Gastroesophageal sphincter (tissue), 4 donors: ENCODE results near the gene SRP68. TPM values are rescaled to one million over a fixed set of nuclear protein-coding genes. Genes with fewer than 3 reads are reported as not detected.

Experiments used
- ATAC-seq: fragments of 150-250 bp; one replicate; pipeline ENCODE4 v1.9.1; 2016; ENCODE audit warnings: mild to moderate bottlenecking, moderate library complexity
- H3K27ac ChIP-seq, 4 donors: fragments of 200-600 bp; sonication (generic) in 3 of 4; 1 replicate in 3 of 4; 2 replicates in 1 of 4; pipeline ENCODE4 v1.5.1; 2016 to 2019
- H3K27me3 ChIP-seq: fragments of 200-600 bp; sonication (generic); one replicate; pipeline ENCODE4 v1.5.1; 2019
- H3K36me3 ChIP-seq, 2 donors: fragments of 200-600 bp; sonication (generic); one replicate each; pipeline ENCODE4 v1.5.1; 2019; ENCODE audit warnings: control low read depth in 1 of 2
- H3K4me1 ChIP-seq, 3 donors: fragments of 200-600 bp; sonication (generic); 1 replicate in 2 of 3; 2 replicates in 1 of 3; pipeline ENCODE4 v1.5.1; 2016 to 2019; ENCODE audit warnings: control low read depth in 2 of 3
- H3K4me3 ChIP-seq, 2 donors: fragments of 200-600 bp; sonication (generic); one replicate each; pipeline ENCODE4 v1.5.1; 2019; ENCODE audit warnings: mild to moderate bottlenecking in 1 of 2, moderate library complexity in 1 of 2
- H3K9me3 ChIP-seq, 3 donors: fragments of 200-600 bp; sonication (generic); one replicate each; pipeline ENCODE4 v1.5.1; 2017 to 2019; ENCODE audit warnings: control low read depth in 2 of 3
- CTCF ChIP-seq, 4 experiments: fragments of 200-600 bp in 2 of 4; fragments of 450-650 bp in 2 of 4; sonication (generic) in 1 of 4; IDR thresholded peaks; one replicate each; pipeline ENCODE4 v1.5.1; 2017 to 2019; ENCODE audit warnings: antibody characterized with exemption in 4 of 4, mild to moderate bottlenecking in 2 of 4, moderate library complexity in 2 of 4
- EP300 ChIP-seq: sonication (generic); formaldehyde crosslinking; IDR thresholded peaks from one replicate; pipeline ENCODE4 v1.6.1; 2017; ENCODE audit warnings: antibody characterized with exemption, mild to moderate bottlenecking
- POLR2A ChIP-seq, 2 donors: fragments of 450-650 bp; IDR thresholded peaks; one replicate each; pipeline ENCODE4 v1.6.1; 2017; ENCODE audit warnings: antibody characterized with exemption in 2 of 2, mild to moderate bottlenecking in 2 of 2, moderate library complexity in 1 of 2
- POLR2AphosphoS5 ChIP-seq: sonication (generic); formaldehyde crosslinking; IDR thresholded peaks from one replicate; pipeline ENCODE4 v1.6.1; 2017; ENCODE audit warnings: antibody characterized with exemption
- WGBS, 2 donors: methylation state at CpG; one replicate each; pipeline ENCODE4 v1.1.5; 2018; ENCODE audit warnings: low coverage in 1 of 2; 5-methylcytosine and 5-hydroxymethylcytosine counted together
- total RNA-seq, 4 donors: library from RNA; depleted of rRNA; stranded (reverse); fragments of >200 nt; gene quantifications; one replicate each; pipeline ENCODE4 v1.1.0, GENCODE V29; 2016

The SRP68 gene
- total RNA-seq, 4 donors from 2014 or later = 43.0 to 63.8 (median 48.7) TPM

- WGBS, 2 donors = no CpG with 5 or more reads among the region's 24 CpGs
Observed at GRCh38 chr17:76022285-76022684, 50.0 kb downstream of the SRP68 start.

GRCh38 chr17:76019833-76020467, 52.4 kb downstream of the SRP68 start:
- no peaks in the 10 kb centered on the region for H3K36me3 ChIP-seq
- H3K27me3 ChIP-seq = peaks cover 22% of the 10 kb centered on the region
- ATAC-seq = no peak
- no peaks in the 10 kb centered on the region for H3K9me3 ChIP-seq
- H3K27ac ChIP-seq = no peak overlapping the region
- no peak for TF ChIP-seq CTCF (IDR thresholded peaks at IDR 0.05)
- TF ChIP-seq POLR2A (IDR thresholded peaks at IDR 0.05) = no peak
- TF ChIP-seq POLR2AphosphoS5 = no peak
- TF ChIP-seq EP300 = no peak
- H3K4me3 ChIP-seq = no peak overlapping the region
- no peaks in the 10 kb centered on the region for H3K4me1 ChIP-seq
- 82 to 87% methylated on average over 4 to 6 of the region's 6 CpGs for WGBS, 2 donors

More at GRCh38 chr17:76022285-76022684, 50.0 kb downstream of the SRP68 start:
- Histone ChIP-seq H3K27me3 (peaks cover 16% of the 10 kb centered on the region), H3K4me3 (no peak overlapping the region), H3K27ac (no peak overlapping the region), H3K4me1 (no peaks in the 10 kb centered on the region), H3K9me3 (no peaks in the 10 kb centered on the region), H3K36me3 (no peaks in the 10 kb centered on the region)
- no peak for ATAC-seq
- TF ChIP-seq POLR2A (IDR thresholded peaks at IDR 0.05) (no peak), POLR2AphosphoS5 (no peak), EP300 (no peak), CTCF (IDR thresholded peaks at IDR 0.05) (no peak)

GRCh38 chr17:76018801-76019200, 53.5 kb downstream of the SRP68 start:
- H3K27me3 ChIP-seq = peaks cover 23% of the 10 kb centered on the region
- no peak overlapping the region for H3K4me3 ChIP-seq
- TF ChIP-seq EP300 (no peak), POLR2A (IDR thresholded peaks at IDR 0.05) (no peak), CTCF (IDR thresholded peaks at IDR 0.05) (no peak), POLR2AphosphoS5 (no peak)
- H3K9me3 ChIP-seq = no peaks in the 10 kb centered on the region
- H3K27ac ChIP-seq = no peak overlapping the region
- 63 to 84% methylated on average over 3 to 6 of the region's 13 CpGs for WGBS, 2 donors
- no peak for ATAC-seq
- H3K36me3 ChIP-seq = no peaks in the 10 kb centered on the region
- peaks cover 0 to 7% (median 0%) of the 10 kb centered on the region in 3 donors for H3K4me1 ChIP-seq

- WGBS, 2 donors = no CpG with 5 or more reads among the region's 11 CpGs
- no peak for TF ChIP-seq CTCF (IDR thresholded peaks at IDR 0.05)
- no peak for TF ChIP-seq POLR2A (IDR thresholded peaks at IDR 0.05)
- TF ChIP-seq EP300 = no peak
- TF ChIP-seq POLR2AphosphoS5 = no peak
- Histone ChIP-seq H3K36me3 (no peaks in the 10 kb centered on the region), H3K27ac (no peak overlapping the region), H3K9me3 (no peaks in the 10 kb centered on the region), H3K4me1 (peaks cover 0 to 7% (median 0%) of the 10 kb centered on the region in 3 donors), H3K4me3 (no peak overlapping the region), H3K27me3 (peaks cover 23% of the 10 kb centered on the region)
- ATAC-seq = no peak
Observed at GRCh38 chr17:76018340-76018680, 54.0 kb downstream of the SRP68 start.
